HG03064 (cell line): ENCODE data around the gene PCP4.

Source experiments
- ATAC-seq: cut with Tn5 transposase; IDR thresholded peaks from one replicate; pipeline ENCODE4 v1.9.1; 2021; ENCODE audit warnings: low read depth; ENCODE audit not compliant: unreplicated experiment

The PCP4 gene

GRCh38 chr21:39867198-39867650 is at the start of gene PCP4:
Gene PCP4 (plus strand): TSS chr21:39867438. CDS start chr21:39867502, 64 bp downstream.
- no peak for ATAC-seq

DNA sequence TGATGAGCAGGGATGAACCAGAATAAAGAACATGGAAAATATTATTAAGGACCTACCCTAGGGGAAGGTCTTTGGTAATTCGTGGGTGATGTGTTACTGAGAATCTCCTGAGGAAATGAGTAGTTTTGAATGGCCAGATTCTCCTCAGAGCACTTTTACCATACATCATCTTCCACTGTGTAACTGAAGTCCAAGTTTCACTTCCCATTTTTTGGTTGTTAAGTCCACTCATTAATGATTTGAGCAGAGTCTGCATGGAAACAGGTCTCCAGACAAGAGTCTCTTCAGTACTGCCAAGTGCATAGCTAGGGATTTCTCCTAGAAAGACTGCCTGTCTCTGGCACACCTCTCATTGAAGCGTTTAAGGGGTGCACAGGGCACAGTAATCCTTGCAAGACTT is 48.7 kb upstream of the PCP4 start:
- ATAC-seq = no peak

GRCh38 chr21:39822042-39822441 is 45.2 kb upstream of the PCP4 start:
- no peak for ATAC-seq

- ATAC-seq = no peak
Measured at GRCh38 chr21:39825250-39825649, 42.0 kb upstream of the PCP4 start.

- ATAC-seq = no peak
Measured at GRCh38 chr21:39834543-39834942, 32.7 kb upstream of the PCP4 start.

DNA sequence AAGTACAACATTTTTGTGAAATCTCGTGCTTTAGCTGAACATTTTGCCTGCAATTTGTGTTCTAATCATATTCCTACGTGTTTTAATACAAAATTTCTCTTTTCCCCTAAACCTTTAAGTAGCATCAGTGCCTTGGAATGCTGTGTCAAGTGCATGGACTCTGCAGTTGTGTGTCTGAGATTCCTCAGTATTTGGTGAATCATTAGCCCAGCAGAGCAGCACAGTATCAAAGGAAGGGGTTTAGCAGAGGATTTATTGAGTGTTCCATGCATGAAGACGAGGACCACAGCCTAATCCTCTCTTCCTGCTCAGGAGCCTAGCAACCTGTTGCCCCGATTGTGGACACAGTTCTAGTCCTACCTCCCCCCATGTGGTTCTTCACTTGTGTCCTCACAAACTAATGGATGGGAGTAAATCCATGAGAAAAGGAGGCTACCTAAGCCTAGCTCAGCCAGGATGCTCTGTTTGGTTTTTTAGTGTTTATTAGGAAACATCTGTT is 29.3 kb upstream of the PCP4 start:
- no peak for ATAC-seq

- no peak for ATAC-seq
Measured at GRCh38 chr21:39840373-39841097, 26.7 kb upstream of the PCP4 start.

GRCh38 chr21:39842741-39843459 is 24.3 kb upstream of the PCP4 start:
- no peak for ATAC-seq

DNA sequence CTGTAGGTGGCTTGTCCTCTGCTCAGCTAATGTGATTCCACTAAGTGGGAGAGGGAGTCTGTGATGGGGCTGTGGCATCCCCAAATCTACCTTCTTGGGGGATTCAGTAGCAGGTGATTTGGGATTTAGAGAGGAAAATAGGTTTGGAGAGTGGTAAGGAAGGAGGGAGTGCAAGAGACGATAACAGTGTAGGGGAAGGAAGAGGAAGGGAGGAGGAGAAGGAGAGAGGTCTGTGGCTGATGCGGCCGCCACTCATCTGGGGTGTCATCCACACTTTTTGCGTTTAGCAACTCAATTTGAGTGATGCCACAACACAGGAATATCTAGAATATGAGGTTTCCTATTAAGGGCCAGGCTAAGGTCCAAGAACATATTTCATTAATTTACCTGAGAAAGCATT is 23.8 kb upstream of the PCP4 start:
- ATAC-seq = no peak

GRCh38 chr21:39843916-39844315 is 23.3 kb upstream of the PCP4 start:
- ATAC-seq = no peak

DNA sequence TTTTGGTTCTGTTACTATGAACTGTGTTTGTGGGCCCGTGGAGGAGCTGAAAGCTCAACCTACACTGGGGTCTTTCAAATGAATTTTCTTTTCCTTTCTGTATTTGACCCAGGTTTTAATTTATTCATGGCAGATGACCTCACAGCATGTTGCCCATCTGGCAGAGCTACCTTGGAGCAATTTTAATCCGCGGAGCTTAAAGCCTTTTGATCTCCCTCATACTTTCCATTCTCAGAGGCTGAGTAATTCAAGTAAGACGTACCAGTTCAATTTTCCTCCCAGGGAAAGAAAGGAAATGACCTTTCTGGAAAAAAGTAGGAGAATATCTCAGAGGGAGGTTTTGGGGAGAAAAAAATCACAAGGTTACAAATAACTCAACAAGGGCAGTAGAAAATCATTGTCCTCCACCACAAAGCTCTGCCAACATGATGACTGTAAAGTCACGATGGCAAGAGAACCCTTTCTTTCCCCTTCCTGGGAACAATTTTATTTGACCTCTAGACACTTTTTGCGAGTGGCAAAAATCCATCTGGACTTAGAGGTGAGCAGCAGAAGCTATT is 21.6 kb upstream of the PCP4 start:
- no peak for ATAC-seq

- ATAC-seq = no peak
Measured at GRCh38 chr21:39847877-39848276, 19.4 kb upstream of the PCP4 start.

GRCh38 chr21:39849014-39849655 is 18.1 kb upstream of the PCP4 start:
- no peak for ATAC-seq

DNA sequence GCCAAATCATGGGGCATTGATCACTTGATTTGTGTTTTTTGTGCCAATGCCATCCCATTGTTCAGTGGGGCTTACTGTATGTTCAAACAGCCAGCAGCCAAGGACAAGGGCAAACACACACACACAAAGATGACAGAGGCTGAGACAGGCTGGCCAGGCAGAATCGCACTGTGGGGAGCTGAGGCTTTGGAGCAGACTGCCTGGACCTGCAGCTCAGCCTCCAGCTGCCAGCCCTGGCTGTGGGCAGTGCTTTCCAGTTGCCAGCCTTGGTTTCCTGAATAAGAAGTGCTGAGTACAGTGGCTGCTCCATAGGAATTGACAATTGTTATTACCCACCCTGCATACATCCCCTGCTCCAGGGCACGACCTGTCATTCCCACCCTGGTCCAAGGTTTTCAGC is 16.9 kb upstream of the PCP4 start:
- ATAC-seq = no peak

- no peak for ATAC-seq
Measured at GRCh38 chr21:39851002-39851618, 16.1 kb upstream of the PCP4 start.

DNA sequence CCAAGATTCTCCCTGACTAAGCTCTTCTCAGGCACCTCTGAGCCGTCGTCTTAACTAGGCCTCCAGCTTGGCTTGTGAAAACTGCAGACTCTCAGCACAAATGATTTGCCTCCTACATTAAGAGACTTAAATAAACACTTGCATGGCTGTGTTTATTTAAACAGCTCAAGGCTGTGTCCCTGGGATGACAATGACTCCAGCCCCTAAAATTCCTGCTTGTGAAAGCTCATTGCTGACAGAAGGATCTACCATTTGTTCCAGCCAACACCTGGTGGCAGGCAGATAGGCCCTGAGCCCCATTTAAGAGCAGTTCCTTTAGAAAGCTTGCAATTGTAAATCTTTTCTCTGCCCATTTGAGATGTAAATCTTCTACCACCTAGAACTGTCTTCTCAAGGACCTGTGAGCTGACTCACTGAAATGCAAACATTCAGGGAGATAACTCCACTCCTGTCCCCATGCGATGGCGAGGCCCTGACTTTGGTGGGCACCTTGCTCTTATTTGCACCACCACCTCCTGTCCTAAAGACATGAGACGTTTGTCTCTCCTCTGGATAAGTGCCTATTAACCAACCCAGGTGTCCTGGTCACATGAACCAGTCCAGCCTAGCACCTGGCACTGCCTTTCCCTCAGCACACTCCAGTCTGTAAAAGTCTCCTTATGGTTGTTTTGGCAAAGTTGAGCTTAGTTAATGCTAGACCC is 15.1 kb upstream of the PCP4 start:
- ATAC-seq = no peak

DNA sequence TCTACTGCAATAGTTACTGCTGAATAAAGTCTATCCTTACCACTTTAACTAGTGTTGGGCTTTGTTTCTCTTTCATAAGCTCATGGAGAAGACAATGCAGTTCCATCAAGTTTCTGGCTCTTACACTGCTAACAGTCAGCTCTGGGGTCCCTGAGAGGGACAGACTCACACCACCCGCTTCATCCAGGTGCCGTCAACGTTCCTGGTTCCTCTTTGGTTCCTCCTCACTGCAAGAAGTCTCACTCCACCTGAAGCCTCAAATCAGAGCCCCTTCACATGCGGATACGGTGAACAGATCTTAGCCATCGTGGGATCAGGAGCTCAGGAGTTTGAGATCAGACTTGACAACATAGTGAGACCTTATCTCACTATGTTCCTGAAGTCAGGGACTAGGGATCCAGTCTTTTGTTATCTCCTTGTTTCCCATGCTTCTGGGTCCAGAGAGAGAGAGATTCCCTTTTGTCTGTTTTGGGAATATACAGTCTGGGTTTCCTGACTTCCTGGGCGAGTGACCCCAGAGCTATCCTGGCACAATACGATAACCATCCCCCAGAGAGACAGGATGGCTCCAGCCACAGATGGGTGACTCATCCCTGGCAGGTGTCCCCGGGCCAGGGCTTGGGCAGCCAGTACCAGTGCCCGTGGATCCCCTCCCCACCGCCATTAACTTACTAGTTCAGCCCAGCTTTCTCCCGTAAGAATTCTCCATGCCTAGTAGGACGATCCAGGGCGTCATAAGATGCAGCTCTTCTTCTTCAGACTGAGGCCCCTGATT is 14.3 kb upstream of the PCP4 start:
- ATAC-seq = no peak

- no peak for ATAC-seq
Measured at GRCh38 chr21:39854572-39854971, 12.7 kb upstream of the PCP4 start.

DNA sequence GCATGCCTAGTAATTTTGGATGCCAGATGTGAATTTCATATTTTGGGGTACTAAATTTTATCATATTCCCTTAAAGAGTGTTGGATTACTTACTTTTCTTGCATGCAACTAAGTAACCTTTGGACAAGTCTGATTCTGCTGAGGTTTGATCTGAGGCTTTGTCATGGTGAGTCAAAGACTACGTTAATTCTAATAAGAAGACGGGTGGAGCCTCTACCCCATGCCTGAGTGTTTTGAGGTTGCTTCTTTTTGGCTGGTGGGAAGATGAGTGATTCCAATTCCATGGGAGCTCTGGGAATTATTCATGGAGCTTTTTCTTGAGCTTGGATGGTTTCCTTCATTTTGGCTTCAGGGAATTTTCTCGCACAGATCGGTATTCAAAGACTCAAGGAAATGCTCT is 11.6 kb upstream of the PCP4 start:
- ATAC-seq = no peak
